ENCODE results near the gene PGGHG. TPM values are rescaled to one million over a fixed set of nuclear protein-coding genes. Genes with fewer than 3 reads are reported as not detected.

Gene PGGHG
- total and polyA plus RNA-seq, 10 of the 15 experiments (the other 5 are each of a cell fraction or from before 2014, with no cell fraction given), result 0.10 to 8.3 (median 1.8) TPM

DNA sequence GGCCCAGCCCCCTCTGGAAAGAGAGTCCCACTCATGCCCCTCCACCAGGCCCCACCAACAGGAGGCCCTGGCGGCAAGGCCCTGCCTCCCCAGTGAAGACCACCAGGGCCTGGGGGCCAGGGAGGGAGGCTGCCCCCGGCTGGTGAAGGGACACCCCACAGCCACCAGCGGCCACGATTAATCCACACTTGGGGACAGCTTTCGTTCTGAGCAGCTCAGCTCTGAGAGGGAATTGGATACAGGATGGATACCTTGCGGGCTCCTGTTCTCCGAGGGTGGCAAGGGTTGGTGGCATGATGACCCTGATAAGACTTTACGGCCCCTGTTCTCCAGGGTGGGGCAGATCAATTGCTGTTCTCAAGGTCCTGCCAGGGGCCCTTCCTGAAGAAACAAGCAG, 17.6 kb upstream of the PGGHG start (continued):
- TF ChIP-seq SRF (IDR thresholded peaks at IDR 0.05; ENCODE audit: low read depth in 2 of 2, low read length in 2 of 2) (no peak), TCF7 (IDR thresholded peaks at IDR 0.05; ENCODE audit: borderline replicate concordance) (no peak), NFYA (IDR thresholded peaks at IDR 0.05; ENCODE audit: borderline replicate concordance, low read depth, low read length) (no peak)

DNA sequence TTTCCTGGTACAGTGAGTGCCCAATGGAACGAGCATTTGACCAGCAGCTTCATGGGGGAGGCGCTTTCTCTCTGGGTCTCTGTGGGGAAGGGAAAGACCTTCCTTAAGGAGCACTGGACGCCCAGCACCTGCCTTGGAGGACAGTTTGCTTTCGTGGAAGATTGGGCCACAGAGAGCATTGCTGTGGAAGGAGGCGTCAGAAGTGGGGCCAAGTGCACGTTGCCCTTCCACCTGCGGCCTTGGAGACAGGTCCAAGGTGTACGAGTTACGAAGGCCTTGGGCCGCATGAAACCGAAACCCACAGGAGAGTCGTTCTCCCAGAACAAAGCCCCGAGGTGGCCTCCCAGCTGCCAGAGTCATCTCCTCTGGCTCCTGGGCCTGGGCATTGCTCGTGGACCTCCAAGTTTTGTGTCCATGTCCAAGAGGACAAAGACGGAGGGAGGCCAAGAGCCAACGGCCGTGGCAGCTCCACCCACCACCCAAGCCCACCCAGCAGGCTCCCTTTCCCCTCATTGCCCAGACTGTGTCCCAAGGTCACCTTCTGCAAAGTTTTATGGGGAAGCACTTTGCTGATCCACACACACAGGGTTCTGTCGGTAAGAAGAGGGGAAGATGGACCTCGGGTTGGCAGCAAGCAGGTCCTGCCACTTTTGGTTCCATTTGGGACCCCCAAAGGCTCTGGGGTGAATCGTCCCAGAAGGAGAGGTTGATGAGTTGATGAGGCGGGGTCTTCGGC, 16.6 kb upstream of the PGGHG start:
- Histone ChIP-seq H3K4me2 (ENCODE audit: control insufficient read depth, insufficient read depth) (no peak overlapping the region), H3K79me2 (ENCODE audit: control insufficient read depth, insufficient read depth, low read length) (peaks cover 7% of the 10 kb centered on the region), H3K4me1 (ENCODE audit: control insufficient read depth, insufficient read depth, low read length) (peaks cover 14% of the 10 kb centered on the region), H3K27ac (ENCODE audit: control insufficient read depth, insufficient read depth) (no peak overlapping the region), H3K4me3 (no peak overlapping the region), H4K20me1 (ENCODE audit: control insufficient read depth, insufficient read depth) (no peaks in the 10 kb centered on the region), H3K9ac (ENCODE audit: control insufficient read depth, insufficient read depth, low read length) (no peak overlapping the region), H2AFZ (ENCODE audit: control insufficient read depth, low read depth, low read length) (no peak overlapping the region), H3K27me3 (replicated peaks in 1 of 2; ENCODE audit: control insufficient read depth in 2 of 2, insufficient read depth in 2 of 2, low read length in 1 of 2) (no peaks in the 10 kb centered on the region), H3K36me3 (ENCODE audit: control insufficient read depth in 2 of 2, insufficient read depth in 2 of 2, low read length in 1 of 2) (no peaks in the 10 kb centered on the region), H3K9me3 (replicated peaks; ENCODE audit: control insufficient read depth, insufficient read depth, low read length) (no peaks in the 10 kb centered on the region; the same call in 2 of the 3 replicates)
- ChIA-PET CTCF (interaction anchor here (0.6 to 1.0 kb wide), 3 partner anchors 9 to 82 kb away, joined by 3 read pairs; no protein-coding TSS in a partner anchor), POLR2A (interaction anchor here (1.2 kb wide), 1 partner anchor 15 kb away, joined by 3 read pairs; no protein-coding TSS in a partner anchor), SMC1A (ENCODE audit: uncharacterized antibody, unreplicated experiment) (interaction anchor here (1.0 kb wide), 1 partner anchor 17 kb away, joined by 3 read pairs; the partner anchor contains the start of gene PGGHG), RAD21 (ENCODE audit: unreplicated experiment) (no interaction called here)
- ATAC-seq (no peak), DNase-seq (ENCODE audit: low read depth, low spot score) (no peak), FAIRE-seq (no peak)
- in situ Hi-C loops (cut with MboI), result no loop called here
- no TSS peak for BruUV-seq (replicated peaks)
- WGBS (ENCODE audit: insufficient coverage, insufficient replicate concordance, low lambda C conversion rate, missing lambda C conversion rate), result 79% methylated on average over 20 of the region's 22 CpGs
- intact Hi-C loops (cut with micrococcal nuclease; ENCODE audit: unreplicated experiment), result no loop called here
- TF ChIP-seq STAT1 (conservative IDR thresholded peaks at IDR 0.05) (no peak), NFYB (IDR thresholded peaks at IDR 0.05; ENCODE audit: insufficient read depth, low read depth, low read length) (no peak), RUNX3 (IDR thresholded peaks at IDR 0.05; ENCODE audit: low read length) (no peak), SMC3 (IDR thresholded peaks at IDR 0.05; ENCODE audit: borderline replicate concordance, low read length) (no peak), SMAD5 (IDR thresholded peaks at IDR 0.05; ENCODE audit: low read depth) (no peak), YY1 (IDR thresholded peaks at IDR 0.05; ENCODE audit: low read depth, low read length) (no peak), CHD1 (IDR thresholded peaks at IDR 0.05; ENCODE audit: low read depth, low read length) (no peak), TCF7 (IDR thresholded peaks at IDR 0.05; ENCODE audit: borderline replicate concordance) (no peak), RBBP5 (conservative IDR thresholded peaks at IDR 0.05) (no peak), ETV6 (conservative IDR thresholded peaks at IDR 0.05 in 1 of 2, IDR thresholded peaks at IDR 0.05 in 1 of 2; ENCODE audit: borderline replicate concordance in 1 of 2, low read depth in 1 of 2) (no peak), KLF5 (IDR thresholded peaks at IDR 0.05; ENCODE audit: partially characterized antibody) (no peak), RAD51 (IDR thresholded peaks at IDR 0.05) (no peak), EZH2 (IDR thresholded peaks at IDR 0.05; ENCODE audit: borderline replicate concordance, control insufficient read depth, low read depth, low read length) (no peak), NR2F1 (conservative IDR thresholded peaks at IDR 0.05) (no peak), YBX1 (IDR thresholded peaks at IDR 0.05) (no peak)
- TF ChIP-seq, protein P1, sequence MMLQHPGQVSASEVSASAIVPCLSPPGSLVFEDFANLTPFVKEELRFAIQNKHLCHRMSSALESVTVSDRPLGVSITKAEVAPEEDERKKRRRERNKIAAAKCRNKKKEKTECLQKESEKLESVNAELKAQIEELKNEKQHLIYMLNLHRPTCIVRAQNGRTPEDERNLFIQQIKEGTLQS (IDR thresholded peaks at IDR 0.05; ENCODE audit: borderline replicate concordance, extremely low read depth, low read depth, low read length), result no peak

Data from GM12878 (cell line).